Esophagus mucosa (tissue), 1 donor: ENCODE data around the gene TSGA10. TPM values are rescaled to one million over a fixed set of nuclear protein-coding genes. Genes with fewer than 3 reads are reported as not detected.
A peak's percentile ranks its signal among the peaks of the same experiment; 100 is the strongest.
"Not testable (repeated sequence)": the region's sequence is repeated elsewhere in the genome, so short reads cannot be mapped to it uniquely, and the experiment has no call there.

Experiments used
- ATAC-seq: fragments of 200-7000 bp; cut with Tn5 transposase; one replicate; pipeline ENCODE4 v1.9.1; 2020
- total RNA-seq: library from RNA; stranded (reverse); gene quantifications from one replicate; pipeline ENCODE4 v1.2.4, GENCODE V29; 2023
- donor health status: DM: yes; HTN: yes; CAD: no.

The TSGA10 gene, protein sequence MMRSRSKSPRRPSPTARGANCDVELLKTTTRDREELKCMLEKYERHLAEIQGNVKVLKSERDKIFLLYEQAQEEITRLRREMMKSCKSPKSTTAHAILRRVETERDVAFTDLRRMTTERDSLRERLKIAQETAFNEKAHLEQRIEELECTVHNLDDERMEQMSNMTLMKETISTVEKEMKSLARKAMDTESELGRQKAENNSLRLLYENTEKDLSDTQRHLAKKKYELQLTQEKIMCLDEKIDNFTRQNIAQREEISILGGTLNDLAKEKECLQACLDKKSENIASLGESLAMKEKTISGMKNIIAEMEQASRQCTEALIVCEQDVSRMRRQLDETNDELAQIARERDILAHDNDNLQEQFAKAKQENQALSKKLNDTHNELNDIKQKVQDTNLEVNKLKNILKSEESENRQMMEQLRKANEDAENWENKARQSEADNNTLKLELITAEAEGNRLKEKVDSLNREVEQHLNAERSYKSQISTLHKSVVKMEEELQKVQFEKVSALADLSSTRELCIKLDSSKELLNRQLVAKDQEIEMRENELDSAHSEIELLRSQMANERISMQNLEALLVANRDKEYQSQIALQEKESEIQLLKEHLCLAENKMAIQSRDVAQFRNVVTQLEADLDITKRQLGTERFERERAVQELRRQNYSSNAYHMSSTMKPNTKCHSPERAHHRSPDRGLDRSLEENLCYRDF
- 2.8 TPM for total RNA-seq

DNA sequence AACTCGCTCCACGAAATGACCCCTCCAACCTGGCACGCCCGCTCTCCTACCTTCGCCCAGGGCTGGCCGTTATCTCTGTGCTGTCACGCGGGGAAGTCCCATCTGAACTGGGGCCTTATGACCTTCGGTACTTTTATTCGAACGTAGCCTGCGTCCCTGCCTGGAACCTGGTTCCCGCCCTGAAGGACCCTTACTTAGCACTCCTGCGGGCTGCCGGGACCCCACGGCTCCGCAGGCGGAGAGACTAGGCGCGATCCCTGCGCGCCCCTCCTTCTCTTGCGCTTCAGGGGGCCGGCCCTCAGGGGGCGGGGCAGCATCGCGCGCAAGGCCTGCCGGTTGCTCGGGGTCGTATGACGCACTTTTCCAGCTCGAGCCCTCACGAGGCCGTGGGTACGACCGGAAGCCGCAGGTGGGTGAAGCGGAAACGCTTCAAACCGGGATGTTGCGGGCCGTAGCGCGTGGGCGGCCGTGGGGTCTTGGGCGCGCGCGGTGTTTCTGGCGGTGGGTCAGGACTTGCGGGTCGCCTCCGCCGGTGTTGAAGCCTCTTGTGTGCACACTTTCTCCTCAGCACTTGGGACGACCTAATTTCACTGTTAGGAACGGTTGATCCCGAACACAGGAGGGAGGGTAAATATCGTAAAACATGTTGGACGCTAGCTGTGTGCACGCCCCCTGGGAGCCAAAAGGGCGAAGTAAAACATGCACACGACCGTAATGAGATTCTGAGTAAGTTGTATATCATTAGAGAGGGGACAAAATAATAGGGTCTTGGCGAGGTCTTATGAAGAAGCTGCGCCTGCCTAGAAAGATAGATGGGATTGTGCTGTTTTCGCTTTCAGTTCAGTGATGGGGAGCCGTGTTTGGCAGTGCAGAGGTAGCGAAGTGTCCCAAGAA lies at the start of gene TSGA10, which contains the start of gene LIPT1:
TSGA10 (minus strand) TSS at position 300 of the 894 bp plus-strand sequence. CDS start 45,503 bp downstream, outside the sequence.
LIPT1 (plus strand) TSS at position 325 of the 894 bp plus-strand sequence. CDS start 6,991 bp downstream, outside the sequence.
- ATAC-seq: peak; percentile 95

DNA sequence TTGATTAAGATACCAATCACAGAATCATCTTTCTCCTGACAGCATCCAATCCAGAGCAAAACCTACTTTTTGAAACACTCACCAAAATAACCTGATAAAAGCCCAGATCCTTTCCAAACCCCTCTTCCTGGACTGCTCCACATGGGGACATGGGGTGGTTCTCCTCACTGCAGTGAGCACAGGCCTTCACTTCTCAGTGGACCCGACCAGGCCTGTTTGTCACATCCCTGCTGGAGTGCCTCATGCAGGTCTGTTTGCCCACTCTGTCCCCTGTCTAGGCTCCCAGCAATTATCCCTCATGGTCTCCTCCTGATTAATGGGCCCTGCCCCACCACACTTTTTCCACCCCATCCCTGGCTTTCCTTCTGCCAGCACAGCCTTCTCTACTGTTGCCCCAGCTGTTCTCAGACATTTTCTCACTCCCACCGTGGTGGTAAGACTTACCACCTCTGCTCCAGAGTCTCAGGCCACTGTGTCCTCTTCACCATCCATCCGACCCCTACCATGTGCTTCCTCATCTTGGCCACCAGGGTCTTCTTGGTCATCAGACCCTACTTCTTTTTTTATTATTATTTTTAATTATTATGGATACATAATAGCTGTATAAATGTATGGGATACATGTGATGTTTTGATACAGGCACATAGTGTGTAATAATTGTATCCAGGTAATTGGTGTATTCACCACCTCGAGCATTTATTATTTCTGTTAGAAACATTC lies 47.4 kb upstream of the TSGA10 start:
- ATAC-seq: no peak

DNA sequence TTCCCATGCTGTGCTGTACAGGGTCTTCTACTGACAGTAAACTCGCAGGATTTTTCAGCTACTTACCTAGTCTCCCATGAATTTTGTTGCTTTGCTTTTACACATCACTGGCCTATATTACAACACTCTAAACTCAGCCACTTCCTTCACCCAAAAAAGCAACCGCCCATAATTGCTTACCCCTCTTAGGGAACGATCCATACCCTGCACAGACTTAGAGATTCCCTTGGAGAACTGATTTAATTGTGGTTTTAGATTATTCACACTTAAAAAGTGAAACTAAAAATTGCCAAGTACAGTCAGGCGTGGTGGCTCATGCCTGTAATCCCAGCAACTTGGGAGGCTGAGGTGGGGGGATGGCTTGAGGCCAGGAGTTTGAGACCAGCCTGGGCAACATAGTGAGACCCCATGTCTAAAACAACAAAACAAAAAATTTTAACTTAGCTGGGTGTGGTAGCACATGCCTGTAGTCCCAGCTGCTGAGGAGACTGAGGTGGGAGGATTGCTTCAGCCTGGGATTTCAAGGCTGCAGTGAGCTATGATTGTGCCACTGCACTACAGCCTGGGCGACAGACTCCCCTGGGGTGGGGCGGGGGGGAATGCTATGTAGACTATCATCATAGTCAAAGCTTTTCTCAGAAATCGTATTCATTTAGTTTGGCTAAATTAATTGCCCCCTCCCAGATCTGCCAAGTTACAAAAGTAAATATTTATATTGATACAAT lies 45.5 kb upstream of the TSGA10 start:
- ATAC-seq: no peak

DNA sequence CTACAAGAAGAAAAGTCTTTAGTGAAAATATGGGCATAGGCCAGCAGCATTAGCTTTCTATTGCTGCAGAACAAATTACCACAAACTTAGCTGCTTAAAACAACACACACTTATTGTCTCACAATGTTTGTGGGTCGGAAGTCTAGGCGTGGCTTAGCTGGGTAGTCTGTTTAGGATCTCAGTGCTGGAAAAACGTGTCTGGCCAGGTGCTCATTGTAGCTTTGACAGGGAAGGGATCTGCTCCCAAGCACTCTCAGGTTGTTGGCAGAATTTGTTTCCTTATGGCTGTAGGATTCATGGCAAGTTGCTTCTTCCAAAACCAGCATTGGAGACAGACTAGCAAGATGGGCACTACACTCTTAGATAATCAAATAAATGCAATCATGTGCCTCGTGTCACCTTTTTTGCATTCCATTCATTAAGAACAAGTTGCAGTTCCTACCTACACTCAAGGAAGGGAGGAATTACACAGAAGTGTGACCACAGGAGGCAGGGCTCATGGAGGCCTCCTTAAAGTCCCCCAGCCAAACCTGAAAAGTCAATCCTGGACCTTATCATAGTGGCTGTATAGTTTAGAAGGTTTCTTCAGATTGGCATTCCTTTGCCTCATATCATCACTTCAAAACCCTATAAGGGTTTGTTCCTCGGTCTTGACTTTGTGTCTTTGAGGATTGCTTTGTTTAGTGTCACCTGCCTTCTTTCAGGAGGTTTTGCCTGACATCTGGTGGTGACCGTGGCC lies 43.5 kb upstream of the TSGA10 start:
- peak; percentile 92 for ATAC-seq

DNA sequence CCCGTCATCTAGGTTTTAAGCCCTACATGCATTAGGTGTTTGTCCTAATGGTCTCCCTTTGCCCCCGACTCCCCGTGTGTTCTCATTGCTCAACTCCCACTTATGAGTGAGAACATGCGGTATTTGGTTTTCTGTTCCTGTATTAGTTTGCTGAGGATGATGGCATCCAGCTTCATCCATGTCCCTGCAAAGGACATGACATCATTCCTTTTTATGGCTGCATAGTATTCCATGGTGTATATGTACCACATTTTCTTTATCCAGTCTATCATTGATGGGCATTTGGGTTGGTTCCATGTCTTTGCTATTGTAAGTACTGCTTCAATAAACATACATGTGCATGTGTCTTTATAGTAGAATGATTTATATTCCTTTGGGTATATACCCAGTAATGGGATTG lies 37.6 kb upstream of the TSGA10 start:
- ATAC-seq: not testable (repeated sequence)

DNA sequence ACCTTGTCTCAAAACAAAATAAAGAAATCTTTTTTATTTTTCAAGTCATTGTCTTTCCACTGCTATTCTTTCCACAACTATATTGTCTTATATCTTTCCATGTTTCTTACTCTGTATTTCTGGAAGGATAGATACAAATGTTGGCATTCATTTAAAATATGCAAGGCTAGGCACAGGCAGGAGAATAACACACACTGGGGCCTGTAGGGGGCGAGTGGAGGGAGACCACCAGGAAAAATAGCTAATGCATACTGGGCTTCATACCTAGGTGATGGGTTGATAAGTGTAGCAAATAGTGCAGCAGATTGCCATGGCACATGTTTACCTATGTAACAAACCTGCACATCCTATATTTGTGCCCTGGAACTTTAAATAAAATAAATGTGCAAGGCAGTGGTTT lies 35.8 kb upstream of the TSGA10 start:
- ATAC-seq: no peak

DNA sequence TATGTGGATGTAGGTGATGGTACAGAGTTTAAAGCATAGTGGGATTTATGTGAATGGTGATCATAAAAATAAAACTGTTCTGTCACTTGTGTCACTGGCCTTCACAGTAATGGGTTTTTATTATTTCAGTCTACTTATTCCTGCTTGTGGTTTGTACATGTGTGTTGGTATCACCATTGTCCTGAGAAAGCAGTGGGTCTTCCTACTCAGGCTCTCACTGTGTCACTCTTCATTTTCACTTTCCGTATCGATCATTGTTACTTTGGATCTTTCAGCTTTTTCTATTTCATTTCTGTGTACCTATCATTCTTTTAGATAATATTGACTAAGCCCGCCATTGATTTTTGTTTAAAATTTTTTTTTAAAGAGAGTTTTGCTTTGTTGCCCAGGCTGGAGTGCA lies 33.6 kb upstream of the TSGA10 start:
- ATAC-seq: no peak

DNA sequence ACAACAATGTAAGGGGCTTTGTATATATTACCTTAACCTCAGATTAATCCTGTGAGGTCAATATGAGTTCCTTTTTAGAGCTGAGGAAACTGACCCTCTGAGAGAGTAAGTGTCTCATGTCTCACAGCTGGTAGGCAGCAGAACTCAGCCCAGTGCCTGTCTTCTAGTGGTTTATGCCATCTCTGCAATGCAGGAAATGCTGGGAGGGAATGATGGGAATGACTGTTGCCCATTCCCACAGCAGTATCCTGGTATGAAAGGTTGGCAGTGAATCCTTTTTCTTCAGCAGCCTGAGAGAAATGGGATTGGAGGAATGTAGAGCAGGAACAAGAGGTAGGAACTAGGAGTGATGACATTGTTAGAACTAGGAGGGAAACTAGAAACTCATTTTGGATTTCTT lies 32.3 kb upstream of the TSGA10 start:
- no peak for ATAC-seq

DNA sequence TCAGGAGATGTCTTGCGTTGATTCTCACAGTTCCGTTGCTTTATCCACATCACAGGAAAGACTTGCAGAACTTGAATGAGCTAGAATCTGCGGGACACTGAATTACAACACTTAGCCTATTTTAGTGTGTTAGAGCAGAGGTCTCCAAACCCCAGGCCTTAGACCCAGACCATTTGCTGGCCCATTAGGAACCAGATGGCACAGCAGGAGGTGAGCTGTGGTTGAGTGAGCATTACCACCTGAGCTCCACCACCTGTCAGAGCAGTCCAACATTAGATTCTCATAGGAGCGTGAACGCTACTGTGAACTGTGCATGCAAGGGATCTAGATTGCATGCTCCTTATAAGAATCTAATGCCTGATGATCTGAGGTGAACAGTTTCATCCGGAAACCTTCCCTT lies 30.1 kb upstream of the TSGA10 start:
- ATAC-seq: no peak

DNA sequence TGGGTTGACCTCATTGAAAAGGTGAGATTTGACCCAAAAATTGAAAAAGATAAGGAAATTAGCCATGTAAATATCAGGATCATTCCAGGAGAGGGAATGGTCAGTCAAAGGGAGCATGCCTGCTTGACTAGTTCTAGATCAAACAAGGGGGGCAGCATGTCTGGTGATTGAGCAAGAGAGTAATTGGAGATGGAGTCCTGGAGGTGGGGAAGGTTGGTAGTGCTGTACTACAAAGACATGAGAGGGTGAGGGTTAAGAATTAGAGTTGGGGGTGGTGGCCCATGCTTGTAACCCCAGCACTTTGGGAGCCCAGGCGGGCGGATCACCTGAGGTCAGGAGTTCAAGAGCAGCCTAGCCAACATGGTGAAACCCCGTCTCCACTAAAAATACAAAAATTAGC lies 28.3 kb upstream of the TSGA10 start:
- no peak for ATAC-seq

DNA sequence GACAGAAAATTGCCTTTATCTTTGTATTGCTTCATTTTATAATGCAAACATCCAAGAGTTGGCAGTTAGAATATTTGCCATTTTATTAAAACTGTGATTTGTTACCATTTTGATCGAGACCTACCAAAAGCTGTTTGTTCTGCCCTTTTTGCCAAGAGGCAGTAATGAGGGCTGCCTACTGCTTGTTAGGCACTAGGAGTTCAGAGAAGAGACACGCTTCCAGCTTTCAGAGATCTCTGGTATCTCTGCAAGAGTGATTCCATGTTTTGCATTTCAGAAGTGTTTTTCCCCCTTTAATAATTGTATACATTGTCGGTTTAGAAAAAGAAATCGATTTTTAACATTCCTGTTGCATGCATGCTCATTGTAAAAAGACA lies 26.9 kb upstream of the TSGA10 start:
- no peak for ATAC-seq

DNA sequence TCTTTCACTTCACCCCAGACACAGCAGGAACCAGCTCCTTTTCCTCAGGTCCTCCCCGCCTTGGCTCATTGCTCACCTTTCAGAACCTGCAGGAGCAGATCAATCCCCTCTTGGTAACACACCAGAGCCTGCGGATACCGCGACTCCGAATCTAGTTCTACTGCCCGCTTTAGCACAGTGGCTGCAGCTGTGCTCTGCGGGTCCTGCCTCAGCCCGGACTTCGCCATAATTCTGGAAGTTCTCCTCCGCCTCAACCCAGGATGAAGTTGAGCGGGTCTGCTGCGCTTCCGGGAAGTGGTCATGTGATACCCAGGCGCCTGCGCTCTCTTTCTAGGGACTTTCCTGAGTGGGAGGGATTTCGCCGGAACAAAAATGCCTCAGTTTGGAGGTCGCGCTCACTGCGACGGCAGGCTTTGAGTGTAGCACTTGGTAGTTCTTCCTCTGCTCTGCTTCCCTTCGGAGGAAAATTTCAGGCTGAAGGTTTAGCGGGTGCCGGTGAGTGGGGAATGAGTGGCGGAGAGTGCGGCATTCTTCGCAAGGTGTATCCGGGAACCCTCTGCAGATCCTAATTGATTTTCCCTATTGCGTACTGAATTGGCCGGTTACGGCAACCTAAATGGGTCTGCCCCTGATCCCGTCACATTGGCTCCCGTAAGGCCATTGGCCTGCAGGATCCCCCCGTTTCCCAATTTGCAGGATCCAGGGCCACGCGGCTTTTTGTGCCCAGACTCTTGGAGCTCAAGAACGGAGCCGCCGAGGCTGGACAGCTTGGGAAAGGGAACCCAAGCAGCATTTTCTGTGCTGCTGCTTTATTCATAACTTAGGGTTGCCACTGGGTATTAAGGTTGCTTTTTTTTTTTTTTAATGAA lies 26.2 kb upstream of the TSGA10 start, which contains the start of the genes MITD1 and MRPL30:
MITD1 (minus strand) TSS at position 304 of the 869 bp plus-strand sequence; CDS start at position 227, 77 bp downstream.
MRPL30 (plus strand) TSS at position 430 of the 869 bp plus-strand sequence. CDS start 5,020 bp downstream, outside the sequence.
- ATAC-seq: peak; percentile 97

DNA sequence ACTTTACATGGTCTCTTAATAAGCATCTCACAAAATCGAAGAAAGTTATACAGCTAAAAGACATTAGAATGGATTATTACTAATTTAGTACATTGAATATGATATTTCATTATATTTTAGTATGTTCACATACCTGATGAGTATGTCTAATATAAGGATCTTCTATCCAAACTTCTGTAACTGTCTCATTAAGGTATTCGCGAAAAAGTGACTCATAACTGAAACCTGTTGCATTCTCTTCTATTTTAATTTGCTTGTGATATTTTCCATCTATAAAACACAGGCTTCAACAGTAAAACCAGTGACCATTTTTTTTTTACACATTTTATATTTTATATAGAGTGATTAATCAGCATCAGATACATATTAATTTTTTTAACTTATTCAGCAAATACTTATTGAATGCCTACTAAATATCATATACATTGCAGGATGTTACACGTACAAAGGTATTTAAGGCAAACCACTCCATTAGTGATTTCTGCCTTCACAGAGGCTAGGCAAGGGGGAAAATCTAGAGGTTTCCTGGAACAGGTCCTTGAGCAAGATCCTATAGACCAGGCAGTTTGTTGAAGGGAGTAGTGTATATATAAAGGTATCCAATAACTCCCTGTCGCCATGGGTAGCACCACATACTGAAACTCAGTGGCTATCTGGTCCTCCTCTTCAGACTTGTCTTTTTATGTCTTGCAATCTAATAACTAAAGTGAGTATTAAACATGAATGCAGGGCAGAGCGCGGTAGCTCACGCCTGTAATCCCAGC lies 16.8 kb upstream of the TSGA10 start:
- ATAC-seq: no peak

DNA sequence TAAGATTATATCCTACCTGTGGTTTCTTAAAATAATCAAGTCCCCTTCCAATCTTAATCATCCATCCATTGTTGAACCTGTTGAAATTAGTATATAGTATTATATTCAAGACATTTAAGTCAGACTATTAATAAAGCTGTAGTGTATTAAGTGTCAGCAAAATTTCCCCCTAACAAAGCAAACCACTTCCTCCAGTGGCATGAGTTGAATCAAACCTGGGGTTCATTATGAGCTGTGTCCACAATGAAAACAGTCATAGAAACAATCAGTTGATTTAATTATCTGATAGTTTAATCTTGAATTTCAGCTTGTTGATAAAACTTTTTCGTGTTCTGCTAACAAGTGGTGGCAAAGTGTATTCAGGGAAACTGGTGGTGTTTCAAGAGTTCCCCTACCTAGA lies 14.8 kb upstream of the TSGA10 start:
- ATAC-seq: no peak

DNA sequence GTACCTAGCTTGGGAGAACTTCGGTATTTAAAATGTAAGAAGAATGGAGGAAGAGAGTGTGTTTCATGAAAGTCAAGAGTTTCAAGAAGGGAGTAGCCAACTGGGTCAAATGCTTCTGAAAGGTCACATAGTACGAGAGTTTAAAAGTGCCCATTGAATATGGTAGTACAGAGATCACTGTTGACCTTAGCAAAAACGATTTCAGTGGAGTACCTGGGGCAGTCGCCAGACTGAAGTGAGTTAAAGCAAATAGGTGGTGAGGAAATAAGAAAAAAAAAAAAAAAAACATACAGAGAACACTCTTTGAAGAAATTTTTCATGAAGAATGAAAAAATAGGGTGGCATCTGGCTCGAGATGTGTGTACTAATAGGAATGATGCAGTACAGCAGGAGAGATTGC lies 11.5 kb upstream of the TSGA10 start:
- ATAC-seq: no peak

DNA sequence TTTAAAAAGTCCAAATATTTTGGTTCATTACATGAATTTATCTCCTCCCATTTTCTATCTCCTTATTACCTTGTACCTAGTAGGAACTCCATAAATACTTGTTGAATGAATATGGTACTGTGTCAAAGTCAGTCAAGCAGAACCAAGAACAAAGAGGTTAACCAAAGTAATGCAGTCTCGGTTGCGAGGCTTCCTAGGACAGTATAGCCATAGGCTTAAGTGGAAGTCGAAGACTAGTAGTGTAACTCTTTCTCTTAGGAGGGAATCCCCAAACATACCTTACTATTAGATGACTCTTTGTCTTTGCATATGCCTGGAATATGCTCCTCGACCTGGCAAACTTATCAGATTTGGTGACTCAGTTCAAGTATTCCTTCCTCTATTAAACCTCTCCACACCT lies 4.9 kb upstream of the TSGA10 start:
- peak; percentile 61 for ATAC-seq

DNA sequence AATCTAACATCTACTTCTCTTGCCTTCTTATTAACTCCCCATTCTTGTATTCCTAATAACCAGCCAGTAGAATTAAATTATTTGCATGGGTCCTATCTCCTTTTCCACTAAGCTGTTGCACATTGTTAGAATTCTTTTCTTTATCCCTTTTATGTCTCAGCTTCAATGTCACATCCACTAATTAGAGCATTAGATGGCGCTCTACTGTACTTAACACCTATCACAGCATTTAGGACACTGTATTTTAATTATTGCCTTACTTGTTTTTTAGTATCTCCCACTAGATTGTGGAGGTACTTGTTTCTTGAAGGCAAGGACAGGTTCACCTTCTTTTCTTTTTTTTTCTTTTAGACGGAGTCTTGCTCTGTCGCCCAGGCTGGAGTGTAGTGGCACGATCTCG lies 3.9 kb upstream of the TSGA10 start:
- ATAC-seq: no peak

DNA sequence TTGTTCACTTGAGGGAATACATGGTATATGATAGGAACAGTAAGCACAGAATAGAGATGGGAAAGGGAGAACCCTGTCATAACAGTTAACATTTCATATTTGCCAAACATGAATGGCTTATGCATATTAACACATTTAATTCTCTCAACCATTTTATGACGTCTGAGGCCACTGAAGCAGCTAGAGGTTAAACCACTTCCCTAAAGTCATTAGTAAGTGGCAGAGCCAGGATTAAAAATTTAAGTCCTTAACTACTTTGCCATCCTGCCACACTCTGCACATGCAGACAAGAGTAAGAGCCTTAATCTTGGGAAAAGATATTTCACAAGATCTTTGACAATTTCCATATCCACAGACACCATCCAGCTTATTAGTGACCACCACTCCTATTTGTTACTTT lies 2.1 kb upstream of the TSGA10 start:
- ATAC-seq: no peak
